IMR-90 (cell line): ENCODE results near the gene CDKN1C. TPM values are rescaled to one million over a fixed set of nuclear protein-coding genes. Genes with fewer than 3 reads are reported as not detected.

Experiments used
- ATAC-seq: fragments of 200-7000 bp; cut with Tn5 transposase; 2 replicates; pipeline ENCODE4 v1.9.1; 2020; ENCODE audit warnings: low read depth, mild to moderate bottlenecking, moderate library complexity
- BruUV-seq: library from RNA; stranded (reverse); fragments of 400-500 nt; replicated peaks from 2 replicates; lab custom pipeline; 2021; lab: Mats Ljungman, UMichigan
- CTCF ChIA-PET: fragments of 300-600 bp; formaldehyde crosslinking; extraction: SDS; loops from one replicate; lab custom pipeline; 2021; ENCODE audit warnings: antibody characterized with exemption; lab: Yijun Ruan, JAX
- POLR2A ChIA-PET: fragments of 300-600 bp; sonication (Branson Sonifier 250); formaldehyde crosslinking; loops from one replicate; lab custom pipeline; 2022; ENCODE audit warnings: antibody characterized with exemption; ENCODE audit not compliant: unreplicated experiment; lab: Charles Lee
- DNase-seq: peaks from one replicate; pipeline ENCODE4 v3.0.0; 2013
- H2AFZ ChIP-seq: replicated peaks from 2 replicates; pipeline ENCODE3; 2013; ENCODE audit warnings: low read length, mild to moderate bottlenecking; ENCODE audit not compliant: poor library complexity
- H2AK5ac ChIP-seq: 2 replicates; pipeline ENCODE4 v1.6.1; 2013; ENCODE audit warnings: low read depth, low read length, inconsistent platforms
- H2AK9ac ChIP-seq: replicated peaks from 2 replicates; pipeline ENCODE3; 2013; ENCODE audit warnings: mild to moderate bottlenecking, low read depth, low read length, moderate library complexity; ENCODE audit not compliant: poor library complexity
- H2BK120ac ChIP-seq: 2 replicates; pipeline ENCODE4 v1.6.1; 2013; ENCODE audit warnings: low read depth, low read length, inconsistent platforms
- H2BK15ac ChIP-seq: 3 replicates; pipeline ENCODE4 v1.6.1; 2013; ENCODE audit warnings: low read depth, low read length, inconsistent platforms
- H2BK20ac ChIP-seq: 2 replicates; pipeline ENCODE4 v1.6.1; 2013; ENCODE audit warnings: low read depth, mild to moderate bottlenecking, inconsistent platforms, low read length, moderate library complexity
- H2BK5ac ChIP-seq: 2 replicates; pipeline ENCODE4 v1.6.1; 2013; ENCODE audit warnings: mild to moderate bottlenecking, low read depth, low read length, inconsistent platforms; ENCODE audit not compliant: poor library complexity, severe bottlenecking
- H3K14ac ChIP-seq: replicated peaks from 2 replicates; pipeline ENCODE4 v1.6.1; 2013; ENCODE audit warnings: low read depth, low read length, inconsistent platforms
- H3K18ac ChIP-seq: 2 replicates; pipeline ENCODE4 v1.6.1; 2013; ENCODE audit warnings: low read depth, low read length, control low read depth
- H3K23ac ChIP-seq: 2 replicates; pipeline ENCODE4 v1.6.1; 2013; ENCODE audit warnings: low read depth, low read length, inconsistent platforms
- H3K27ac ChIP-seq: 2 replicates; pipeline ENCODE4 v1.5.1; 2013; ENCODE audit warnings: mild to moderate bottlenecking, control low read depth, low read length; ENCODE audit not compliant: insufficient read depth
- H3K27me3 ChIP-seq: 2 replicates; pipeline ENCODE4 v1.6.1; 2013; ENCODE audit warnings: low read length; ENCODE audit not compliant: control insufficient read depth, insufficient read depth
- H3K36me3 ChIP-seq: 2 replicates; pipeline ENCODE4 v1.6.1; 2013; ENCODE audit warnings: low read length, mixed read lengths; ENCODE audit not compliant: control insufficient read depth, insufficient read depth
- H3K4ac ChIP-seq: 2 replicates; pipeline ENCODE4 v1.6.1; 2013; ENCODE audit warnings: low read depth, low read length, inconsistent platforms
- H3K4me1 ChIP-seq: 2 replicates; pipeline ENCODE4 v1.6.1; 2013; ENCODE audit warnings: low read length, mixed read lengths; ENCODE audit not compliant: control insufficient read depth, insufficient read depth
- H3K4me2 ChIP-seq: 2 replicates; pipeline ENCODE4 v1.6.1; 2013; ENCODE audit warnings: low read depth, mild to moderate bottlenecking, control low read depth, low read length, moderate library complexity
- H3K4me3 ChIP-seq: 2 replicates; pipeline ENCODE4 v1.5.1; 2013; ENCODE audit warnings: low read depth, mild to moderate bottlenecking, control low read depth, low read length, moderate library complexity; ENCODE audit not compliant: insufficient read depth
- H3K56ac ChIP-seq: 2 replicates; pipeline ENCODE4 v1.6.1; 2013; ENCODE audit warnings: low read length, inconsistent platforms; ENCODE audit not compliant: insufficient read depth; ENCODE audit errors: extremely low read depth
- H3K79me1 ChIP-seq, 2 experiments: 2 replicates each; pipeline ENCODE4 v1.6.1; 2013; ENCODE audit warnings: low read length in 2 of 2, inconsistent platforms in 1 of 2, low read depth in 1 of 2
- H3K9ac ChIP-seq: 2 replicates; pipeline ENCODE4 v1.6.1; 2013; ENCODE audit warnings: low read depth, low read length, control low read depth
- H3K9me1 ChIP-seq: 2 replicates; pipeline ENCODE4 v1.6.1; 2013; ENCODE audit warnings: low read length, inconsistent platforms; ENCODE audit not compliant: insufficient read depth
- H3K9me3 ChIP-seq: 2 replicates; pipeline ENCODE4 v1.6.1; 2013; ENCODE audit warnings: low read length; ENCODE audit not compliant: control insufficient read depth, insufficient read depth
- H4K20me1 ChIP-seq: 2 replicates; pipeline ENCODE4 v1.6.1; 2013; ENCODE audit warnings: low read length, inconsistent platforms; ENCODE audit not compliant: insufficient read depth
- H4K5ac ChIP-seq: 2 replicates; pipeline ENCODE4 v1.6.1; 2013; ENCODE audit warnings: mild to moderate bottlenecking, low read depth, low read length, control low read depth
- H4K8ac ChIP-seq, 2 experiments: 2 replicates each; pipeline ENCODE4 v1.6.1; 2013; ENCODE audit warnings: low read depth in 2 of 2, low read length in 2 of 2, control low read depth in 1 of 2, inconsistent platforms in 1 of 2
- H4K91ac ChIP-seq: 2 replicates; pipeline ENCODE4 v1.6.1; 2013; ENCODE audit warnings: low read depth, low read length, inconsistent platforms; ENCODE audit not compliant: insufficient read depth
- RAD21 ChIP-seq: IDR thresholded peaks from 2 replicates; pipeline ENCODE4 v1.6.1; 2012; ENCODE audit warnings: low read length, improper control_type of control experiment
- SMC3 ChIP-seq: fragments of 150-350 bp; IDR thresholded peaks from 2 replicates; pipeline ENCODE4 v1.6.1; 2016; ENCODE audit warnings: low read depth, mild to moderate bottlenecking, antibody characterized with exemption, low read length, moderate library complexity
- USF2 ChIP-seq: fragments of 150-350 bp; IDR thresholded peaks from 2 replicates; pipeline ENCODE4 v1.6.1; 2017; ENCODE audit warnings: mild to moderate bottlenecking, antibody characterized with exemption, low read length, low read depth
- WGBS, 2 experiments: methylation state at CpG; one replicate each; pipeline versions ENCODE4 v1.1.5 to v1.1.7; 2013; ENCODE audit warnings: missing lambda C conversion rate in 2 of 2; ENCODE audit not compliant: insufficient read length in 1 of 2; ENCODE audit errors: extremely low coverage in 2 of 2; 5-methylcytosine and 5-hydroxymethylcytosine counted together
- dilution Hi-C: fragments of 300-500 bp; cut with HindIII; formaldehyde crosslinking; loops from one replicate; pipeline ENCODE4 v1.14.3; 2018; ENCODE audit warnings: low sequenced_read_pairs; ENCODE audit not compliant: unreplicated experiment
- in situ Hi-C: fragments of 300-500 bp; cut with MboI; formaldehyde crosslinking; loops from 3 replicates; pipeline ENCODE4 v1.14.3; 2019; ENCODE audit warnings: low sequenced_read_pairs, inconsistent platforms, mixed read lengths
- intact Hi-C: fragments of 100-400 bp; cut with micrococcal nuclease; formaldehyde crosslinking; loops from 2 replicates; pipeline ENCODE4 v1.10.0; 2022
- polyA plus RNA-seq, 3 experiments: library from polyadenylated mRNA; depleted of rRNA; stranded (reverse); fragments of >200 nt; gene quantifications; 2 replicates each; pipeline ENCODE4 v1.2.3, GENCODE V29; 2012; ENCODE audit warnings: low replicate concordance in 1 of 3
- total RNA-seq: library from RNA; depleted of rRNA; stranded (reverse); fragments of >200 nt; gene quantifications from 2 replicates; pipeline ENCODE4 v1.2.3, GENCODE V29; 2012
- TF ChIP-seq, protein P1 (sequence below): fragments of 150-350 bp; IDR thresholded peaks from 2 replicates; pipeline ENCODE4 v1.6.1; 2016; ENCODE audit warnings: low read depth, mild to moderate bottlenecking, low read length, moderate library complexity, borderline replicate concordance
- TF ChIP-seq, protein P2 (sequence below): conservative IDR thresholded peaks from 2 replicates; pipeline ENCODE4 v1.5.1; 2012; ENCODE audit warnings: mild to moderate bottlenecking, low read depth, low read length, improper control_type of control experiment

Gene CDKN1C
- total and polyA plus RNA-seq, 2 of the 4 experiments (the other 2 are of a cell fraction), result 1.6 to 3.0 TPM

- peaks cover 8% of the 10 kb centered on the region for H3K9me1 ChIP-seq
- no peak overlapping the region for H3K56ac ChIP-seq
- dilution Hi-C loops, result no loop called here
- peak overlapping the region; percentile 44 for H3K4me3 ChIP-seq
- H3K4me2 ChIP-seq, result peak overlapping the region; percentile 78
- ChIA-PET CTCF (interaction anchor here (0.6 to 11.0 kb wide), 3 partner anchors 37 to 360 kb away, joined by 3 to 116 read pairs (median 3); no protein-coding TSS in a partner anchor), POLR2A (interaction anchor here (0.6 kb wide), 1 partner anchor 9 kb away, joined by 4 read pairs; no protein-coding TSS in a partner anchor)
- H2BK15ac ChIP-seq, result peak overlapping the region; percentile 83; the same call in 1 of the 3 replicates
- peak overlapping the region; percentile 98 for H4K91ac ChIP-seq
- in situ Hi-C loops, result loop anchor here (10.0 to 25.0 kb wide), 2 partner anchors 468 to 706 kb away; no protein-coding TSS in a partner anchor
- H3K18ac ChIP-seq, result no peak overlapping the region
- intact Hi-C loops, result loop anchor here (1.0 to 10.0 kb wide), 3 partner anchors 99 to 698 kb away; partner anchors contain the start of gene NAP1L4
- peak overlapping the region; percentile 80 for H3K27ac ChIP-seq
- BruUV-seq, result no TSS peak
- H4K20me1 ChIP-seq, result no peaks in the 10 kb centered on the region
- peak overlapping the region; percentile 88 to 99 for H4K8ac ChIP-seq
- peaks cover 27% of the 10 kb centered on the region for H3K4me1 ChIP-seq
- peak overlapping the region; percentile 96 for H2AK9ac ChIP-seq
- no peaks in the 10 kb centered on the region for H3K36me3 ChIP-seq
- no peak for DNase-seq
- H2BK5ac ChIP-seq, result no peak overlapping the region
- peak overlapping the region; percentile 92 for H2BK120ac ChIP-seq
- peak overlapping the region; percentile 96 for H3K9ac ChIP-seq
- WGBS, 2 experiments, result no CpG with 5 or more reads among the region's 4 CpGs
- peak overlapping the region; percentile 99 for H2AK5ac ChIP-seq
- peaks cover 0 to 5% of the 10 kb centered on the region in 2 experiments; a peak in 1 of 4 replicates for H3K79me1 ChIP-seq
- H2BK20ac ChIP-seq, result no peak overlapping the region
- no peaks in the 10 kb centered on the region for H3K9me3 ChIP-seq
- TF ChIP-seq USF2 (no peak), SMC3 (peak; percentile 26; the same call in 1 of the 2 replicates), RAD21 (peak; percentile 25; the same call in 1 of the 2 replicates)
- TF ChIP-seq, protein P1, sequence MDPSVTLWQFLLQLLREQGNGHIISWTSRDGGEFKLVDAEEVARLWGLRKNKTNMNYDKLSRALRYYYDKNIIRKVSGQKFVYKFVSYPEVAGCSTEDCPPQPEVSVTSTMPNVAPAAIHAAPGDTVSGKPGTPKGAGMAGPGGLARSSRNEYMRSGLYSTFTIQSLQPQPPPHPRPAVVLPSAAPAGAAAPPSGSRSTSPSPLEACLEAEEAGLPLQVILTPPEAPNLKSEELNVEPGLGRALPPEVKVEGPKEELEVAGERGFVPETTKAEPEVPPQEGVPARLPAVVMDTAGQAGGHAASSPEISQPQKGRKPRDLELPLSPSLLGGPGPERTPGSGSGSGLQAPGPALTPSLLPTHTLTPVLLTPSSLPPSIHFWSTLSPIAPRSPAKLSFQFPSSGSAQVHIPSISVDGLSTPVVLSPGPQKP, result no peak
- TF ChIP-seq, protein P2, sequence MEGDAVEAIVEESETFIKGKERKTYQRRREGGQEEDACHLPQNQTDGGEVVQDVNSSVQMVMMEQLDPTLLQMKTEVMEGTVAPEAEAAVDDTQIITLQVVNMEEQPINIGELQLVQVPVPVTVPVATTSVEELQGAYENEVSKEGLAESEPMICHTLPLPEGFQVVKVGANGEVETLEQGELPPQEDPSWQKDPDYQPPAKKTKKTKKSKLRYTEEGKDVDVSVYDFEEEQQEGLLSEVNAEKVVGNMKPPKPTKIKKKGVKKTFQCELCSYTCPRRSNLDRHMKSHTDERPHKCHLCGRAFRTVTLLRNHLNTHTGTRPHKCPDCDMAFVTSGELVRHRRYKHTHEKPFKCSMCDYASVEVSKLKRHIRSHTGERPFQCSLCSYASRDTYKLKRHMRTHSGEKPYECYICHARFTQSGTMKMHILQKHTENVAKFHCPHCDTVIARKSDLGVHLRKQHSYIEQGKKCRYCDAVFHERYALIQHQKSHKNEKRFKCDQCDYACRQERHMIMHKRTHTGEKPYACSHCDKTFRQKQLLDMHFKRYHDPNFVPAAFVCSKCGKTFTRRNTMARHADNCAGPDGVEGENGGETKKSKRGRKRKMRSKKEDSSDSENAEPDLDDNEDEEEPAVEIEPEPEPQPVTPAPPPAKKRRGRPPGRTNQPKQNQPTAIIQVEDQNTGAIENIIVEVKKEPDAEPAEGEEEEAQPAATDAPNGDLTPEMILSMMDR, result peak; percentile 34
- H4K5ac ChIP-seq, result peak overlapping the region; percentile 87
- peak overlapping the region; percentile 95; the same call in 1 of the 2 replicates for H3K14ac ChIP-seq
- H3K23ac ChIP-seq, result no peak overlapping the region
- peak; percentile 6 for ATAC-seq
- no peaks in the 10 kb centered on the region for H3K27me3 ChIP-seq
- peak overlapping the region; percentile 100 for H2AFZ ChIP-seq
- H3K4ac ChIP-seq, result peak overlapping the region; percentile 99
These were observed 7.5 kb upstream of the CDKN1C start for GRCh38 chr11:2892967-2893528.
